Keratinocyte (primary cell): Measurements from ENCODE around the gene IKZF1. TPM values are rescaled to one million over a fixed set of nuclear protein-coding genes. Genes with fewer than 3 reads are reported as not detected.

ENCODE experiments used
- DNase-seq: peaks from one replicate; pipeline ENCODE4 v3.0.0-alpha.2; 2011; ENCODE audit warnings: low read depth, missing footprints, low spot score
- FAIRE-seq: peaks from 2 replicates; lab custom pipeline; 2011; peaks lifted over from hg19 to GRCh38; lab: Jason Lieb, UNC
- H2AFZ ChIP-seq: 2 replicates; pipeline ENCODE4 v1.6.0; 2012; ENCODE audit warnings: low read length, control low read depth, inconsistent platforms; ENCODE audit not compliant: control insufficient read depth
- H3K27ac ChIP-seq: 2 replicates; pipeline ENCODE4 v1.5.1; 2011; ENCODE audit warnings: low read length; ENCODE audit not compliant: control insufficient read depth, insufficient read depth
- H3K27me3 ChIP-seq: 3 replicates; pipeline ENCODE4 v1.6.0; 2011; ENCODE audit warnings: low read length; ENCODE audit not compliant: control insufficient read depth, insufficient read depth; ENCODE audit errors: extremely low read depth
- H3K36me3 ChIP-seq, 2 experiments: 2 replicates in 1 of 2; 3 replicates in 1 of 2; pipeline ENCODE4 v1.5.1; 2011; ENCODE audit warnings: low read length in 2 of 2, mild to moderate bottlenecking in 1 of 2; ENCODE audit not compliant: control insufficient read depth in 2 of 2, insufficient read depth in 2 of 2; ENCODE audit errors: extremely low read depth in 1 of 2
- H3K4me1 ChIP-seq: 3 replicates; pipeline ENCODE4 v1.5.1; 2011; ENCODE audit warnings: low read length; ENCODE audit not compliant: control insufficient read depth, insufficient read depth; ENCODE audit errors: extremely low read depth
- H3K4me2 ChIP-seq: 3 replicates; pipeline ENCODE4 v1.6.0; 2011; ENCODE audit warnings: low read depth, low read length; ENCODE audit not compliant: control insufficient read depth, insufficient read depth; ENCODE audit errors: extremely low read depth
- H3K4me3 ChIP-seq, 3 experiments: fragments of 200-600 bp in 1 of 3; sonication (generic) in 1 of 3; 2 replicates in 2 of 3; 3 replicates in 1 of 3; pipeline ENCODE4 v1.5.1; 2011 to 2016; ENCODE audit warnings: low read length in 3 of 3, mild to moderate bottlenecking in 3 of 3, control low read depth in 2 of 3, inconsistent platforms in 1 of 3, low read depth in 1 of 3, mixed read lengths in 1 of 3, mixed run types in 1 of 3, moderate library complexity in 1 of 3; ENCODE audit not compliant: control insufficient read depth in 2 of 3, insufficient read depth in 2 of 3; ENCODE audit errors: extremely low read depth in 1 of 3
- H3K79me2 ChIP-seq: 2 replicates; pipeline ENCODE4 v1.6.0; 2012; ENCODE audit warnings: low read length; ENCODE audit not compliant: control insufficient read depth, insufficient read depth
- H3K9ac ChIP-seq: 3 replicates; pipeline ENCODE4 v1.6.0; 2011; ENCODE audit warnings: low read length; ENCODE audit not compliant: control insufficient read depth, insufficient read depth; ENCODE audit errors: extremely low read depth
- H3K9me1 ChIP-seq: 3 replicates; pipeline ENCODE4 v1.6.0; 2011; ENCODE audit warnings: low read length; ENCODE audit not compliant: control insufficient read depth, insufficient read depth; ENCODE audit errors: extremely low read depth
- H3K9me3 ChIP-seq: 2 replicates; pipeline ENCODE4 v1.5.1; 2012; ENCODE audit warnings: low read depth, low read length; ENCODE audit not compliant: control insufficient read depth
- H4K20me1 ChIP-seq: 3 replicates; pipeline ENCODE4 v1.6.0; 2011; ENCODE audit warnings: low read length; ENCODE audit not compliant: control insufficient read depth, insufficient read depth; ENCODE audit errors: extremely low read depth
- EZH2 ChIP-seq: IDR thresholded peaks from one replicate; pipeline ENCODE4 v1.6.1; 2012; ENCODE audit warnings: inconsistent platforms, mild to moderate bottlenecking, low read length, moderate library complexity
- dilution Hi-C: fragments of 300-500 bp; cut with MboI; formaldehyde crosslinking; loops from one replicate; pipeline ENCODE4 v1.7.0; 2020; ENCODE audit warnings: low sequenced_read_pairs; ENCODE audit not compliant: extremely low pct_ligation_motif_present
- polyA plus RNA-seq, 5 experiments: library from polyadenylated mRNA; depleted of rRNA in 3 of 5; stranded (reverse) in 3 of 5; stranded (forward) in 1 of 5; unstranded in 1 of 5; fragments of >200 nt; gene quantifications; 1 replicate in 1 of 5; 2 replicates in 3 of 5; 3 replicates in 1 of 5; pipeline versions ENCODE4 v1.2.1 to v1.2.3, GENCODE V29; 2011 to 2012; ENCODE audit warnings: missing spikeins in 2 of 5, low read depth in 1 of 5, low replicate concordance in 1 of 5
- TF ChIP-seq, protein P1 (sequence below), 3 experiments: IDR thresholded peaks in 1 of 3; conservative IDR thresholded peaks in 1 of 3; optimal IDR thresholded peaks in 1 of 3; 2 replicates in 2 of 3; 3 replicates in 1 of 3; pipeline versions ENCODE3 to v1.5.1; 2011; ENCODE audit warnings: low read length in 3 of 3, mild to moderate bottlenecking in 3 of 3, moderate library complexity in 2 of 3, control low read depth in 1 of 3, inconsistent platforms in 1 of 3; ENCODE audit not compliant: insufficient read depth in 2 of 3; ENCODE audit errors: extremely low read depth in 1 of 3

IKZF1 gene
- polyA plus RNA-seq, 1 donor (not counting 4 experiments of a cell fraction or from before 2014, with no cell fraction given): not detected

DNA sequence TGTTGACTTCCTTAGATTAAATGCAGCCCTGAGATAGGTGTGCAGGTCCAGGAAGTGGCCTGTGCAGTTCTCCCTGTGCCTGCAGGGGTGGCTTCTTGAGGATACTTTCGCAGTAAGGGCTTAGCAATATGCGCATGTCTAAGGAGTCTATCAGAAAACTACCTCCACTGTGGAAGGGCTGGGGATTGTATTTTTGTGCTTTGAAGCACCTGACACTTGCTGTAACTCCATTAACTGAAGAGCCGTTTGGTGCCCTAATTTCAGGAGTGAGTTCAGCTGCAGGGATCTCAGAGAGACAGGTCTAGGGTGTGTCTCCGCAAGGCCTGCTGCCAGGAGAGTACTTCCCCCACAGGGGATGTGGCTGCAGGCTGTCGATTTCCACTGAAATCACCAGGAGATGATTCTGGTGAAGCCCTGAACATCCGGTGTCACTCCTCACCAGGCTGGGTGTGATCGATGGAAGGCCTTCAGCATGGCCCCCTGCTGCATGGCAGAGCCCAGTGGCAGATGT is 35.5 kb downstream of the IKZF1 start:
- dilution Hi-C loops: no loop called here
- FAIRE-seq: no peak
- Histone ChIP-seq H3K9me3 (no peaks in the 10 kb centered on the region), H3K9me1 (no peaks in the 10 kb centered on the region), H4K20me1 (no peaks in the 10 kb centered on the region), H3K27me3 (peaks cover 3% of the 10 kb centered on the region), H3K27ac (no peak overlapping the region), H3K4me2 (no peak overlapping the region), H3K4me3 (no peak overlapping the region), H3K4me1 (no peaks in the 10 kb centered on the region), H3K9ac (no peak overlapping the region), H3K79me2 (no peaks in the 10 kb centered on the region), H3K36me3 (no peaks in the 10 kb centered on the region), H2AFZ (no peak overlapping the region)
- DNase-seq: no peak
- TF ChIP-seq, protein P1, sequence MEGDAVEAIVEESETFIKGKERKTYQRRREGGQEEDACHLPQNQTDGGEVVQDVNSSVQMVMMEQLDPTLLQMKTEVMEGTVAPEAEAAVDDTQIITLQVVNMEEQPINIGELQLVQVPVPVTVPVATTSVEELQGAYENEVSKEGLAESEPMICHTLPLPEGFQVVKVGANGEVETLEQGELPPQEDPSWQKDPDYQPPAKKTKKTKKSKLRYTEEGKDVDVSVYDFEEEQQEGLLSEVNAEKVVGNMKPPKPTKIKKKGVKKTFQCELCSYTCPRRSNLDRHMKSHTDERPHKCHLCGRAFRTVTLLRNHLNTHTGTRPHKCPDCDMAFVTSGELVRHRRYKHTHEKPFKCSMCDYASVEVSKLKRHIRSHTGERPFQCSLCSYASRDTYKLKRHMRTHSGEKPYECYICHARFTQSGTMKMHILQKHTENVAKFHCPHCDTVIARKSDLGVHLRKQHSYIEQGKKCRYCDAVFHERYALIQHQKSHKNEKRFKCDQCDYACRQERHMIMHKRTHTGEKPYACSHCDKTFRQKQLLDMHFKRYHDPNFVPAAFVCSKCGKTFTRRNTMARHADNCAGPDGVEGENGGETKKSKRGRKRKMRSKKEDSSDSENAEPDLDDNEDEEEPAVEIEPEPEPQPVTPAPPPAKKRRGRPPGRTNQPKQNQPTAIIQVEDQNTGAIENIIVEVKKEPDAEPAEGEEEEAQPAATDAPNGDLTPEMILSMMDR (optimal IDR thresholded peaks at IDR 0.05 in 1 of 3, IDR thresholded peaks at IDR 0.05 in 1 of 3, conservative IDR thresholded peaks at IDR 0.05 in 1 of 3; ENCODE audit: extremely low read depth in 1 of 3, insufficient read depth in 2 of 3, low read length in 3 of 3): no peak
- TF ChIP-seq EZH2: no peak

DNA sequence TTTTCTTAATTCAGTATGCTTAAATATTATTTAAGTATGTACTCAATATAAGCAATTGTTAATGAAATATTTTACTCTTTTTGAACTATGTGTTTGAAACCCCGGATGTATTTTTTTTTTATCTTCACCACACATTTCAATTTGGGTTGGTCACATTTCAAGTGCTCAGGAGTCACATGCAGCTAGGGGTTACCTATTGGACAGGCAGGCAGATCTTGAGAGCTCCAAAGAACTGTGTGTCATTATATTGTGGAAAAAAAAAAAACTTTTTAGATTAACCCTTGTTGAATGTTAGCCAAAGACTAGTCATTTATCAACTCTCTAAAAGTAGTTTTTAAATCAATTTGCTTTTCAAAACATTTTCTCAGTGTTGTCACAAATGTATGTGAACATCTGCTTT is 37.2 kb downstream of the IKZF1 start:
- Histone ChIP-seq H3K36me3 (no peaks in the 10 kb centered on the region), H3K4me1 (no peaks in the 10 kb centered on the region), H3K9me1 (no peaks in the 10 kb centered on the region), H3K4me3 (no peak overlapping the region), H3K9me3 (no peaks in the 10 kb centered on the region), H4K20me1 (no peaks in the 10 kb centered on the region), H3K79me2 (no peaks in the 10 kb centered on the region), H3K27me3 (peaks cover 11% of the 10 kb centered on the region), H3K9ac (no peak overlapping the region), H2AFZ (no peak overlapping the region), H3K4me2 (no peak overlapping the region), H3K27ac (no peak overlapping the region)
- dilution Hi-C loops: no loop called here
- FAIRE-seq: no peak
- no peak for DNase-seq
- TF ChIP-seq, protein P1 (optimal IDR thresholded peaks at IDR 0.05 in 1 of 3, IDR thresholded peaks at IDR 0.05 in 1 of 3, conservative IDR thresholded peaks at IDR 0.05 in 1 of 3; ENCODE audit: extremely low read depth in 1 of 3, insufficient read depth in 2 of 3, low read length in 3 of 3): no peak
- no peak for TF ChIP-seq EZH2
